Left forelimb (tissue), 1 donor: Measurements from ENCODE around the gene CD58.

Experiments
- DNase-seq: peaks from one replicate; pipeline ENCODE4 v3.0.0-alpha.2; 2018; ENCODE audit warnings: low spot score

Gene CD58

DNA sequence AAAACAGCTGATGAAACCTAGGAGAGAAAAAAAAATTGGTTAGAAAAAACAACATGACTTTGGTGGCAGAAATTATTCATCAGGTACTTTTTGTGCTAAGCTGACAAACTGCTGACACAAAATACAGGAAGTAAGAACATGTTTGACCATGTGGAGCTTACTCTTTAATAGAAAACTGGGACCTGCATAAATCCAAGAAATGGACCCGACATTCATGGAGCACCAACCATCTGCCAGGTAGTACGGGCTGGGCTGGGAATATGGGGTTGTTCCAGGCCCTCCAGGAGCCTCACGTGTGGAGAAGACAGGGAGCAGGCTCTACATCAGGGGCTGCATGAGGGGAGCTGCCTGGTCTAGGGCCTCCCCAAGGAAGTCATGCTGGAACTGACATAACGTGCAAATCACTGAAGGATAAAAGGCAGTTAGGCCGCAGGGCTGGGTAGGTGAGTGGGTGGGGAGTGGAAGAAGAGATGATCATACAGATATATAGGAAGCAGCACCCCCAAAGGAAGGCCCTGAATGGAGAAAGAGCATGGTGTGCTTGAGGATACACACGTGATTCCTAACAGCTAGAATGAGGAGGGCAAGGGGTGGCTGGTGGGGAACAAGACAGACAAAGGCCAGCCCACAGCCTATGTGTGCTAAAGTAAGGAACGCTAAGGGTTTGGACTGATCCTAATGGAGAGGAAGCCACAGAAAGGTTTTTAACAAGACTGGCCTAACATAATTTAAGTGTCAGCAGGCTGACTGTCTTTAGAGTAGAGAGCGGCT lies 26.1 kb downstream of the CD58 start:
- DNase-seq, result no peak

DNA sequence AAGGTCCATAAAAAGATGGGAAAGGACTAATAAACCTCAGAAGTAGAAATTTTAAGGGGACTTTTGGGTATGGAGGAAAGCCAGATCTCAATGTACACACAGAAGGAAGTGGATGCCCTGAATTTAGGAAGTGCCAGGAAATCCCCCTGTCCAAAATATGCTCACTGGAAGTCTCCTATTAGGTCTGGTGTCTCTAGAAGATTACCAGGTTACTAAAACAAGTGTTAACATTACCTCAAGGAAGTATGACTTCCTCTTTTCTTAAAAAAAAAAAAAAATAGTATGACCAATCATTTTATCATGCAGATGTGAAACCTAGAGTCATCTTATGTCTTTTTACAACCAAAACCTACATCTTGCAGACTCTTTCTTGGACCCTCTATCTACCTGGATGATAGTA lies 30.7 kb downstream of the CD58 start:
- no peak for DNase-seq

DNA sequence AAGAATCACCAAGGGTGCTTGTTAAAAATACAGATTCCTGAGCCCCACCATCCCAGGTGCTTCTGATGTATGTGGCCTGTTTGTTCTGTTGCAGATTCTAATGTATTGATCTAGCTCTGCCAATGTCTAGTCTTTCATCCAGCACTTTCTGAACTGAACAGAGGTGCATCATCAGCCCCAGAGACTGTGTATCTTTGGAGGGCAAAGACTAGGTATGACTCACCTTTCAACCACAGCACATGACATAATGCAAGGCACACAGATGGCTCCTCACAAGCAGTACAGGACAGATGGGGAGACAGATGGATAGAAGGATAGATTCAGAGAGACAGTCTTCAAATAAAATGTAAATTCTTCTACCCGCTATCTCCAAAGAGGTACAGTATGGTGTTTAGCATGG lies 32.3 kb downstream of the CD58 start:
- DNase-seq, result no peak

DNA sequence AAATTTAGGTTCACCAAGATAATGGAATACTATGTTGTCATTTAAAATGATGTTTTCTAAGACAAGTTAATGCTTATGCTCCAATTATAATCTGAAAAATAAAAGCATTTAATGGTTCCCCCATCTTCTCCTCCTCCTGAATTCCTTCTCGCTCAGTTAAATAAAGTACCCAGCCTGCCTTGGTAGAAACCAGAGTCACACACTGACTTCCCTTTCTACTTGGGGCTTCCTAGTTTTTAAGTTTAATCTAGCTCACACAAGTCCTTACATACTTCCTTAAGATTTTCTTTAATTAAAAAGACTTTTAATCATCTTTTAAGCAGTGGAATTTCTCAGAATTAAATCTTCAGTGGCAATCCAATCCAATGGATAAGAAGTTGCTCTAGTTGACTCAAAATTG lies 32.9 kb downstream of the CD58 start:
- no peak for DNase-seq

DNA sequence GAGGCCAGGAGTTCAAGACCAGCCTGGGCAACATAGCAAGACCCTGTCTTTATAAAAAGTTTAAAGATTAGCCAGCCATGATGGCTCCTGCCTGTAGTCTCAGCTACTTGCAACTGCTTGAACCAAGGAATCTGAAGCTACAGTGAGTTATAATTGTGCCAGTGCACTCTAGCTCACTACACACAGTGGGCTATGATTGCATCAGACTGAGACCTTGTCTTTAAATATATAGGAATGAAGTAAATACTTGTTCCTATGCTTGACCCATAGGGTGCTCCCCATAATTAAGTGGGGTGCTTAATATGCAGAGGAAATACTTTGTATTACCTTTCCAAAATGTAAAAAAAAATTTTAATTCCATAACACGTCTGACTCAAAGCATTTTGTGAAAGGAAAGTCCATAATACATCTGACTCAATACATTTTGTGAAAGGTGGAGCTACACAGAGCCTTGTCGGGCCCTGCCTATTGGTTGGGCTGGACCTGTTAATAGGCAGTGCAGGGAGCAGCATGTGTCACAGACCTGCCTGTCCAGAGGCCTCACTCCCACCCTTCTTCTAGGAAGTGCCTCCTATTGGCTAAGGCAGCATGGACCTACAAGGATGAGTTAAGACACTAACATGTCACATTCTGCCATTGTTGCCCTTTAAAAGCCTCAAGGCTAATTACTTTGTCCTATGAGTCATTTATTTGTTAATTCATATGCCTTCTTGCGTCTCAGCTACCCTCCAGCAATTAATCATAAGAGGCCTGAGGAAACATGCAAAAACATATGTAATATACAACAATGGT lies 33.6 kb downstream of the CD58 start:
- no peak for DNase-seq

DNA sequence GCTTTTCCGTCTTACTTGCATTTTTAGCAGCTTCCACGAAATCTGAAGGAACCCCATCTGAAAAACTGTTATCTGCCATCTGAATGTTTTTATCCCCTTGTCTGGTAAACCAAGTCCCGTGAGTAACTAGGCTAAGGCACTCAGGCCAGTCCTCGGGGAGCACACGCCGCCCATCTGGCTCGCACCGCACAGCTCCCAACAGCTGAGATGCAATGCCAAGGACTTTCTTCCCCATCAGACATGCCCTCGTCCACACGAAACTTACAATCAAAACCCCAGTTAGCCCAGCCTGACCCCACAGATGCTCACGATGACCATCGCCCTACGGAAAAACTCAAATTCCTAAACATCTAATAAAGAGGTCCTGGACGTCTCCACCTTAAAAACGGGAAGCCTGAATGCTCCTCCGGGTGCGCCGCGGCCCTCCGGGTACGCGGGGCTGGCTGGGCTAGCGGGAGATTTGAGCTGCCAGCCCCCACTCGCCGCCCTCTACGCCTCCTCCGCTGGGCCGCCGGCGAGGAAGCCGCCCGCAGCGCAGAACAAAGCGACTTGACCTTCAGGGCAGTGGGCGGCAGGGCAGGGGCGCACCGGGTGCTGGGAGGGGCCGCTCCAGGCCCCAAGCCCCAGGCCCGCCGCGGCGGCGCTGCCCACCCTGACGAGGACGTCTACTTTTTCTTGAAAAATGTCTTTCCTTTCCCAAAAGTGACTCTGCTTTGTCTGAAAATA lies 36.6 kb downstream of the CD58 start:
- DNase-seq, result no peak

DNA sequence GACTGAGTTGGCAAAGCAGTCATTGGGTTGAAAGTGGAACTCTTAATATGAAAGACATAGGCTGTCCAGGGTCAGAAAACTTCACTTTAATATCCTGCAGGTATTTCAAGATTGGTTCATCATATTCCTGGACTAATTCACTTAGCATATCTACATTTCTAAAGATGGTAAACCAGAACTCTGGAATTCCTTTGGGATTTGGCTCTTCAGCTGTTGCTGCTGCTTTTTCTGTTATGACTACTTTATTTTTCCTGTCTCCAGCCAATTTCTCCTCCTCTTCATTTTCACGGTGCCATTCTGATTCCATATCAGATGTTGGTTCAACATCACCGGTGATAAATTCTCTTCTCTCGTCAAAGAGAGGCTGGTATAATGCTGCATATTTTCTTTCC lies 37.4 kb downstream of the CD58 start:
- DNase-seq, result no peak

DNA sequence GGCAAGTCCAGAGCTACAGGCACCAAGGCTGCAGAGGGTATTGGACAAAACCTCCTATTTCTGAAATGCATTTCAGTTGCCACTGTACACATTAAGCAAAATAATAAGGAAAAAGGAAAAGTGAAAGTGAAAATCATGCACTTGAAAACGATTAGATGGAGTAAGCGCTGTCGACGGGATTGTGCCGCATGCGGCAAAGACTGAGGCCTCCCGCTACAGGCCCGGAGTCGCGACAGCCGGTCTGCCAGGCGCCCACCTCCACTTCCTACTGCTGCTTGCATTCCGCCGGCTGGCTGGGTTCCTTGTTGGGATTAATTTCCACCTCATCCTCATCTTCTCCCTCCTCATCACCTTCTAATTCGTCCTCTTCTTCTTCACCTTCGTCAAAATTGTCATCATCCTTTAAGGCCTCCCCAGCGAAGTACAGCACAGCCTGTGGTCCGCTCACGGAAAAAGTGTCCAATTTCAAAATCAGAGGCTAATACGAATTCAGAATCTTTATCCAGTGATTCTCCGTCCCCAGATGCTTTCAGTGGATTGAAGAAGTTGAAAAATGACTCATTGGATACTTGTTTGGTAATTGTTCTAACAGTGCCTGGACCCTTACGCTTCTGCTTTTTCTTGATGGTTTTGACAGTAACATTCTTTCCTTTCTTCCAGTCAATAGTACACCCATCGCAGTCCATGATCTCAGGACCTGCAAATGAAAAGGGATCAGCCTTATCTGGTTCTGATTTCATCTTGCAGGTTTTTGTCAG lies 38.0 kb downstream of the CD58 start:
- no peak for DNase-seq

DNA sequence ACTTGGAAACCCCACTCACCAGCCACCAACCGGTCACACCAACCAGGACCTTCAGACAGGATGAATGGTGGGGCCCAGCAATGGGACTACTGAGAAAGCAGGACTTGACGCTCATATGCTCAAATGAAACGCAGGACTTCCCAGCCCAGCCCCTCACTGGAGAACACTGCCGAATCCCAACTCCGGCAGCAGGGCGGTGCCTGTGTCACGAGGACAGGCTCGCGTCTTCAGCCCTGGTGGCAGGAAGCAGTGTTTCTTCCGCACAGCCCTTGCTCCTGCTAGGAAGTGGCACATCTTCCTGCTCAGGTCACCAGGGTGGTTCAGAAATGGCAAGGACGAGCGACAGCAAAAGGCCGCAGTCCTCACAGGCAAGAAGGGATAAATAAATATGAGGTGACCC lies 38.9 kb downstream of the CD58 start:
- DNase-seq, result no peak

DNA sequence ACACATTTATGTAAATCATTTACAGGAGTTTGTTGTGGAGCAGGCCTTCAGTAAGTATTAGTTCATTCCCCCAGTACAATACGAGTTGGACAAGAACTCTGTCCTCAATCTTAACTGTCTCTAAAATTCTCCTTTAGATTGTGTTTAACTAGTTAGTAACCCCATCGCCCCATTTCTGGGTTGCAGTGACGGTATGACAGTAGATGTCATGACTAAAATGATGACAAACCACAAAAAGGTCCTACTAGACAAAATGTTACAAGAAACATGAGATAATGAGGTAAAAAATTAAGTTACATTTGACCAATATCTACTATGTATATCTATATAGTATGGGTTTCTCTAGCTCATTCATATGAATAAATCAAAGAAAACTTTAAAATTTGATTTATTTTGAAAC lies 41.1 kb downstream of the CD58 start:
- no peak for DNase-seq

DNA sequence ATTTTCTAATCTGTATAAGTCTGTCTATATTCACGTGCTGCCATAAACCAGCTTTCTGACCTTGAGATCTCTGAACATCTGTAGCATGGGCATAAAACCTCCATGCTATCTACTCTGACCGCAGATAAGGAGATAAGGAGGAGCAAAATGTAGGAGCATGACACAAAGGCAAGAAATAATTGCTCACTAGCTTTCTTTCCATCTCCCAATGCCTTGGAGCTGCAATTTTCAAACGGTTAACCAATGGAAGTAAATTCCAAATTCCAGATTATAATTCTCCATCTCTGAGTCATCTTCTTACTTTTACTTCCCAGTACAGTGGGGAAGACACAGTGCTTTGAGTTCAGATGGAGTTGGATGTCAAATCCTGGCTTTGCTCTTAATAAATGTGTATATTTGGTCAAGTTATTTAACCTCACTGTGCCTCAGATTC lies 41.6 kb downstream of the CD58 start:
- DNase-seq, result no peak

DNA sequence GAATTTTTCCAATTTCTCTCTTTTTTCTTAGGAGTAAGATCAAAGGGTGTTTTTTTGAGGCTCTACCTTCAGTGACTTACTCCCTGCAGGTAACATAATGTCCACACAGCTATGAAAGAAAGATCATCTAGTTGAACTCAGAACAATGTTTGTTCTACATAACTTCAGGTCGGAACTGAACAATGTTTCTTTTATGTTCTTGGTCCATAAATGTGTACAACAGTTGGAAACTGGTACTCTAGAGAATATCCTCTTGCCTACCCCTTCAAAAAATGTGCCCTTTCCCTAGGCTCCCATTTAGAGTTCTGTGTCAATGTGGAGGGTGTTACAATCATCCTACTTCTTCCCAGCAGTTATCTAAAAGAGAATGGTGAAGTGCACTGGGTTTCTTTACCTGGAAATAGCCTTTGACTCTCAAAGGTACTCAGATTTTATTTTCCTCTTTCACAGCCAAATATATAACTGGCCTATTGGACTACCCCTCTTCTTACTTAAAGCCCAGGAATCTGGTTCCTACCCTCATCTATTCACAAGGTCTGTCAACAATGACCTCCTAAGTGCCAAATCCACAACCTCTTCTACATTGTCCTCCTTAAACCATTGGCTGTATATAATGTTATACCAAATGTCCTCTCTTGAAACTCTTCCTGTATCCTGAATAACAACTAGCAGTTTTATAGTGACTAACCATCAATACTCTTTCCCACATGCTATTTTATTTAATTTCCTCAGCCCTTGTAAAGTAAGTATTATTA lies 42.3 kb downstream of the CD58 start:
- no peak for DNase-seq

DNA sequence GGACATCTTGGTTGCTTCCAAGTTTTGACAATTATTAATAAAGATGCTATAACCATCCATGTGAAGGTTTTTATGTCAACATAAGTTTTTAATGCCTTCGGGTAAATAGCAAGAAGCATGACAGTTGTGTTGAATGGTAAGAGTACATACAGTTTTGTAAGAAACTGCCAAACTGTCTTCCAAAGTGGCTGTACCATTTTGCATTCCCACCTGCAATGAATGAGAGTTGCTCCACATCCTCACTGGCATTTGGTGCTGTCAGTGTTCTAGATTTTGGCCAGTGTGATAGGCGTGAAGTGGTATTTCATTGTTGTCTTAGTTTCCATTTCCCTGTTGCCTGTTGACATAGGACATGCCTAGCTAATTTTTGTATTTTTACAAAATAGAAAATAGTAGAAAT lies 45.4 kb downstream of the CD58 start:
- DNase-seq, result no peak

DNA sequence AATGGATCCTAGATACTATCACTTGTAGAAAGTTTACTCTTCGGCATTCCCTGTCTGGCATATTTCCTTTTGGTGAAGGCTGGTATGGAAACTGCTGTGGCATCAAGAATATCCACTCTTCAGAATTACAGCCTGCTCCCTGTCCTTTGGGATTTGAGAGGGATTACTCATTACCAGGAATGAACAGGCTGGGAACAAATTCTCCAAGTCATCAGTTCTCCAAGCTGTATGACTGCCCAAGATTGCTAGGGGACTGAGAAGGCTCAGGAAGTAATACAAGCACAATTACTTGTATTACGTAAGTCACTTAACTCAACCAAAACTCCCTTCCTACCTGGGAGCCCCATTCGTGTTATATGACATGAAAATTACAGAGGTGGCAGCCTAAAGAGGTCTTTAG lies 49.6 kb downstream of the CD58 start:
- DNase-seq, result no peak

DNA sequence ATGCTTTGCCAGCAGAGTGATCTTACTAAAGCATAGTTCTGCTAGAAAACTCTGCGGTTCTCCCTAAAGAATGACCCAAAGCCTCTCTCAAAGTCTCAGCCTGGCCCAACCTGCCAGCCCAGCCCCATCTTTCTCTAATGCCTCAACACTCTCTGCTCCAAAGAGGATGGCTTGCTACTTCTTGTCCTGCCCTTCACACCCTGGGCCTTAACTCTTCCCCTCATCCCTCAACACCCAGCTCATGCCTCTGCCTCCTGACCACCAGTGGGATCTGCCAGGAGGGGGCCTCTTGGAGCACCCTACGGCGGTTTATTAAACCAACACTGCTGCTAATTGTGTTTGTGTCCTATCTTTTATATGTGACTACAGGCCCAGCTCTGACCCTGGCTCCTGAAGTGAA lies 52.4 kb downstream of the CD58 start:
- DNase-seq, result no peak

DNA sequence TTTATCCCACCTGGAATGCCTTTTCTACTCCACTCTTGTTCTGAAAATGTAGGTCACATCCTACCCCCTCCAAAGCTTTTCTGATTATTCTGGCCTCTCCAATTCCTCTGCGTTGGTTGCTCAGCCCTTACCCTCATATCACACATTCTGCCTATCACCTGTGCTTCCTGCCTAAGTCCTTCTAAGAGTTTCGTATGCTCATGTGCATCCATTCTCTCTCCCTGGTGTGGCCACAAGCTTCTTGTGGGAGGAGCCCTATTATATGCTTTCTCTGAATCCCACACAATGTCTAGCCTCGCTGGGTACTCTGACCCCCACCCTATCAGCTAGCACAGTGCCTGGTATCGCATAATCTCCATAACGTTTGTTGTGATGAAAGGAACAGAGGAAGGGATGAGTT lies 54.2 kb downstream of the CD58 start:
- no peak for DNase-seq

DNA sequence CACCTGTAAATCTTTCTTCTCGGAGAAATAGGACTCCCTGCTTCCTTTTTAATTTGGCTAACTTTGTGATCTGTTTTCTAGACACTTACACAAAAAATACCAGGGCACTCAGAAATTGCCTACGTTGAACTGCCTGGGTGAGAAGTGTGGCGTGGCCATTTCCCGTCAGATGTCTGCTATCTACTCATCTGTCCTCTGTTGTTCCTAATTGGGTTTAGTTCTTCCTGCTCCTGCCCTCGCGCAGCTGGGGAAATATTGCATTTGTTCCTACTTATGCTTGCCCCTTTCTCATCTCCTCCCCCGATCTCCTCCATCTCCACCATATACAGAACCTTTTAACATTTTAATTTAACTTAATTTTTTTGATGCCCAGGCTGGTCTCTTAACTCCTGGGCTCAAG lies 55.1 kb downstream of the CD58 start:
- DNase-seq, result no peak

DNA sequence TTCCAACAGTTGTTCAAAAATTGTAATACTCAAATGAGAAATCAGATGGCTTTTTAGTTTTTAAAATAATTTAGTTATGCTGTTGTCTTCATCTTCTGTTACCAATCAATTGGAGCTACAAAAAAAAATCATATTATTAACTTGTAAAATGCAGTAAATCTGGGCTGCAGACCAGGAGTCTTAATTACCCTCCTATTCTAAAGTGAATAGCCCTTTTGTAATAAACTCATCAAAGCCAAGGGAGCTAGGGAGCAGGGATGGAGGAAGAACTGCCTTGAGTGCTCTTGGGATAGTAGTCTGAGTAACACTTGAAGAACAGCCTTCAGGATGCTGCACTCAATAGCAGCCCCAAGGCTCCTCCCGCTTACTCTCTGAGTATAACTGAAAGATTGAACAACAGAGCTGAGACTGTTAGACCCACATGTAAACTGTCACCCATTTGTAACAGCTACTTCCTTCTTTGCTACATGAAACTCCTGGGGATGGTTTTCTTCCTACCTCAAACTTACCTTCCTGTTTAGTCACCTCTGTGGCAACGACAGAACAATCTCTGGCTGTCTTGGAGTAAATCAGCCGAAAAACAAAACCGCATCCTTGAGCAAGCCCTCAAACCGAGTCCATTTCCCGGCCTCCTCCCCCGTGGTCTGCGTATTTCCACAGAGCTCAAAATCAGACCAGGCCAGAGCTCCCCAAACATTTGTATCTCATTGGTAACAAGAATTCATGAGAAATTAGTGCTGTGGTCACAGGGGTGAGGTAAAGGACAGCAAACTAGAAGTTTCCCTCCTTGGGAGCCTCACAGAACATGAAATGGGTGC lies 55.9 kb downstream of the CD58 start:
- DNase-seq, result no peak

DNA sequence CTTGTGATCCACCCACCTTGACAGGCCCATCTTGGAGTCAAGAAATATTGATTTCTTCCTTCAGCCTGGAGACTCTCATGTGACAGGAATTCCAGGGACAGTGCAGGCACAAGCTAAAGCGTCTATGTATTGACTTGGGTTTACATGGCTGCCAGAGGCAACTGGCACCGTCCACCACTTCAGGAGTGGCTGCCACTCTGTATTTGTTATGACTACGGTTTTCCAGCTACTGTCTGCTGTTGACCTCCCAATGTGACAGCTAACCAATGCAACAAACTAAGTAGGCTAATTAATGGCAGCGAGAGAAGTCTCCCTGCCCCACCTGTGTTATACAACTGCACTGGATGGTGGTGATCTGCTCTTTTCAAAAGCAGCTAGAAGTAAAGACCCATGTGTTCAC lies 56.9 kb downstream of the CD58 start:
- no peak for DNase-seq

DNA sequence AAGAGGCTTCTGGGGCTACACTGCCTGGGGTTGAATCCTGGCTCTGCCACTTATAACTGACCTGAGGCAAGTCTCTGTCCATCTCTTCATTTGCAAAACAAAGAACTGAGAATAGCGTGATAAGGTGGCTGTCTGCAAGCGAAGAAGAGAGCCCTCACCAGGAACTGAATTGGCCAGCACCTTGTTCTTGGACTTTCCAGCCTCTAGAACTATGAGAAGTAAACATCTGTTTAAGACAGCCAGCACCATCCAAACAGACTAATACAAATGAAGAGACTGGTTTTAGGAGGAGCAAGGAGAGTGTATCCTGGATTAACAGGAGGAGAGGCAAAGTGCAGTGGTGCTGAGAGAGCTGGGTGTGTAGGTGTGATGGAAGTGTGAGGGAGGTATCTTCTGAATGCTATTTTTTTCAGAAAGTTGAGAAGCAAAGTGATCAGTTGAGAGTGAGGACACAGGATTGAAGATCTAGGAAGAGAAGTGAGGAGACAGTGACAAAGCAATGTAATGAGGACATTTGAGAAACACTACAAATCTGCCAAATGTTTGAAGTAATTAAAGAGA lies 59.3 kb downstream of the CD58 start:
- DNase-seq, result no peak
